ENCODE data around the gene CYYR1.

- no peak for TF ChIP-seq POLR2A (IDR thresholded peaks at IDR 0.05; ENCODE audit: low read length)
- no peak for TF ChIP-seq GATA1 (IDR thresholded peaks at IDR 0.05; ENCODE audit: low read depth, low read length)
These were observed 44.1 kb upstream of the CYYR1 start for GRCh38 chr21:26617176-26617575.

Measured in erythroblast (primary cell).